NCI-H526 treated with DMSO at 0.1 percent for 48 hours (cell line): ENCODE data around the gene ZNF362.

Experiments used
- DNase-seq: peaks from one replicate; lab custom pipeline; 2025; lab: John Stamatoyannopoulos, UW

Gene ZNF362

GRCh38 chr1:33268927-33269610 lies 12.8 kb downstream of the ZNF362 start:
- DNase-seq: no peak

GRCh38 chr1:33269621-33270020 lies 13.3 kb downstream of the ZNF362 start:
- DNase-seq: no peak

- no peak for DNase-seq
Measured at GRCh38 chr1:33270379-33270778, 14.1 kb downstream of the ZNF362 start.

- DNase-seq: no peak
Measured at GRCh38 chr1:33270808-33271465, 14.6 kb downstream of the ZNF362 start.

- no peak for DNase-seq
Measured at GRCh38 chr1:33271666-33272505, 15.6 kb downstream of the ZNF362 start.

- DNase-seq: no peak
Measured at GRCh38 chr1:33272509-33272908, 16.2 kb downstream of the ZNF362 start.

- no peak for DNase-seq
Measured at GRCh38 chr1:33272930-33273329, 16.6 kb downstream of the ZNF362 start.

GRCh38 chr1:33273406-33273805 lies 17.1 kb downstream of the ZNF362 start:
- DNase-seq: no peak

GRCh38 chr1:33273961-33274371 lies 17.7 kb downstream of the ZNF362 start:
- DNase-seq: no peak

- peak; percentile 60 for DNase-seq
Measured at GRCh38 chr1:33274446-33274845, 18.2 kb downstream of the ZNF362 start.

GRCh38 chr1:33275195-33275594 lies 18.9 kb downstream of the ZNF362 start:
- no peak for DNase-seq

GRCh38 chr1:33275706-33276572 lies 19.6 kb downstream of the ZNF362 start:
- no peak for DNase-seq

- DNase-seq: no peak
Measured at GRCh38 chr1:33276573-33277298, 20.4 kb downstream of the ZNF362 start.

- DNase-seq: no peak
Measured at GRCh38 chr1:33277488-33278084, 21.3 kb downstream of the ZNF362 start.

- DNase-seq: no peak
Measured at GRCh38 chr1:33280091-33280661, 23.9 kb downstream of the ZNF362 start.

GRCh38 chr1:33281554-33282303 lies 25.4 kb downstream of the ZNF362 start:
- no peak for DNase-seq

GRCh38 chr1:33282791-33283190 lies 26.5 kb downstream of the ZNF362 start:
- no peak for DNase-seq

- DNase-seq: no peak
Measured at GRCh38 chr1:33284049-33284448, 27.8 kb downstream of the ZNF362 start.

- DNase-seq: no peak
Measured at GRCh38 chr1:33286451-33287185, 30.3 kb downstream of the ZNF362 start.
